ENCODE results near the gene TCF7L2.
"Not testable (repeated sequence)": the region's sequence is repeated elsewhere in the genome, so short reads cannot be mapped to it uniquely, and the experiment has no call there.

The TCF7L2 gene

GRCh38 chr10:113064039-113064438 is 114.0 kb downstream of the TCF7L2 start:
- no peak for TF ChIP-seq Cebpa-rat (IDR thresholded peaks at IDR 0.05)
- no peaks in the 10 kb centered on the region for H3K27me3 ChIP-seq
- H3K9ac ChIP-seq, result no peak overlapping the region
- H3K9me3 ChIP-seq, result no peaks in the 10 kb centered on the region
- H3K4me3 ChIP-seq, result no peak overlapping the region
- H3K4me2 ChIP-seq, result no peak overlapping the region
- no peak overlapping the region for H3K27ac ChIP-seq
- peaks cover 52% of the 10 kb centered on the region for H3K36me3 ChIP-seq
- peaks cover 28% of the 10 kb centered on the region for H3K4me1 ChIP-seq
- H4K20me1 ChIP-seq, result peaks cover 34% of the 10 kb centered on the region

DNA sequence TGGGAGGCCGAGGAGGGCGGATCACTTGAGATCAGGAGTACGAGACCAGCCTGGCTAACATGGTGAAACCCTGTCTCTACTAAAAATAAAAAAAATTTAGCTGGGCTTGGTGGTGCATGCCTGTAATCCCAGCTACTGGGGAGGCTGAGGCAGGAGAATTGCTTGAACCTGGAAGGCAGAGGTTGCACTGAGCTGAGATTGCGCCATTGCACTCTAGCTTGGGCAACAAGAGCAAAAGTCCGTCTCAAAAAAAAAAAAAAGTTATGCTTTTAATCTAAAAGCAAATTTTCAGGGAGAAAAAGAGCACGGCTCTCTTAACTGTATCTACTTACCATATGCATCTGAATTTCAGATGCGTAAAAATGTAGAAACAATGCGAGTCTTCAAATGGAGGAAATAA is 116.1 kb downstream of the TCF7L2 start:
- H3K4me3 ChIP-seq, H3K9me3 ChIP-seq, H3K4me1 ChIP-seq, H3K4me2 ChIP-seq, H3K27ac ChIP-seq, H3K9ac ChIP-seq, H3K27me3 ChIP-seq: not testable (repeated sequence)
- Histone ChIP-seq H3K36me3 (peaks cover 61% of the 10 kb centered on the region), H4K20me1 (peaks cover 28% of the 10 kb centered on the region)

GRCh38 chr10:113066561-113067312 is 116.7 kb downstream of the TCF7L2 start:
- H4K20me1 ChIP-seq, result peaks cover 31% of the 10 kb centered on the region
- no peak overlapping the region for H3K4me3 ChIP-seq
- no peak for TF ChIP-seq Cebpa-rat (IDR thresholded peaks at IDR 0.05)
- no peak overlapping the region for H3K27ac ChIP-seq
- no peak overlapping the region for H3K9ac ChIP-seq
- H3K36me3 ChIP-seq, result peaks cover 62% of the 10 kb centered on the region
- H3K4me1 ChIP-seq, result peaks cover under 1% of the 10 kb centered on the region
- H3K27me3 ChIP-seq, result no peaks in the 10 kb centered on the region
- H3K9me3 ChIP-seq, result no peaks in the 10 kb centered on the region
- H3K4me2 ChIP-seq, result no peak overlapping the region

DNA sequence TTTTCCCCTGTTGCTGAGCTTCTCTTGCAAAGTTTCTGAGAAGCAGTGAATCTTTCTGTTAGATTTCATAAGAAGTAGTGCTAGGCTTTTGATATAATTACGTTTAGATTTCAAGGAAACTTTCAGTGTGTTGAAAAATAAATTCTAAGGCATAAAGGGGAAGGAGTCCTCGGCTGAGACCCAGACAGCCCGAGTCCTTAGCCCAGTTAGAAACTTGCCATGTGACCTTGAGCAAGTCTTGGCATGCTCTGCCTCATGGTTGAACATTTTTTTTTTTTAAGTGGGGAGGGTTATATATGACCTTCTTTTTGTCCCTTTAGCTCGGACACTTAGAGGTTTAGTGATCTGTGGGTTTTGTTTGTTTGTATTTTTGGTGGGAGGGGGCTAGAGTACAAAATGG is 117.5 kb downstream of the TCF7L2 start:
- peaks cover 36% of the 10 kb centered on the region for H4K20me1 ChIP-seq
- H3K27me3 ChIP-seq, result no peaks in the 10 kb centered on the region
- peaks cover 62% of the 10 kb centered on the region for H3K36me3 ChIP-seq
- no peak overlapping the region for H3K9ac ChIP-seq
- no peak overlapping the region for H3K4me3 ChIP-seq
- TF ChIP-seq Cebpa-rat (IDR thresholded peaks at IDR 0.05), result no peak
- no peak overlapping the region for H3K27ac ChIP-seq
- H3K4me2 ChIP-seq, result no peak overlapping the region
- H3K9me3 ChIP-seq, result no peaks in the 10 kb centered on the region
- H3K4me1 ChIP-seq, result no peaks in the 10 kb centered on the region

- Histone ChIP-seq H3K27me3 (no peaks in the 10 kb centered on the region), H3K9me3 (no peaks in the 10 kb centered on the region), H3K4me1 (no peaks in the 10 kb centered on the region), H3K4me2 (no peak overlapping the region), H3K4me3 (no peak overlapping the region), H3K9ac (no peak overlapping the region), H4K20me1 (peaks cover 44% of the 10 kb centered on the region), H3K27ac (no peak overlapping the region), H3K36me3 (peaks cover 71% of the 10 kb centered on the region)
- no peak for TF ChIP-seq Cebpa-rat (IDR thresholded peaks at IDR 0.05)
These were observed 118.3 kb downstream of the TCF7L2 start for GRCh38 chr10:113068178-113068890.

- H3K4me2 ChIP-seq, result no peak overlapping the region
- no peaks in the 10 kb centered on the region for H3K4me1 ChIP-seq
- peaks cover 44% of the 10 kb centered on the region for H4K20me1 ChIP-seq
- no peak for TF ChIP-seq Cebpa-rat (IDR thresholded peaks at IDR 0.05)
- no peaks in the 10 kb centered on the region for H3K27me3 ChIP-seq
- H3K36me3 ChIP-seq, result peaks cover 66% of the 10 kb centered on the region
- H3K4me3 ChIP-seq, result no peak overlapping the region
- no peak overlapping the region for H3K9ac ChIP-seq
- no peaks in the 10 kb centered on the region for H3K9me3 ChIP-seq
- H3K27ac ChIP-seq, result no peak overlapping the region
These were observed 119.5 kb downstream of the TCF7L2 start for GRCh38 chr10:113069595-113069994.

DNA sequence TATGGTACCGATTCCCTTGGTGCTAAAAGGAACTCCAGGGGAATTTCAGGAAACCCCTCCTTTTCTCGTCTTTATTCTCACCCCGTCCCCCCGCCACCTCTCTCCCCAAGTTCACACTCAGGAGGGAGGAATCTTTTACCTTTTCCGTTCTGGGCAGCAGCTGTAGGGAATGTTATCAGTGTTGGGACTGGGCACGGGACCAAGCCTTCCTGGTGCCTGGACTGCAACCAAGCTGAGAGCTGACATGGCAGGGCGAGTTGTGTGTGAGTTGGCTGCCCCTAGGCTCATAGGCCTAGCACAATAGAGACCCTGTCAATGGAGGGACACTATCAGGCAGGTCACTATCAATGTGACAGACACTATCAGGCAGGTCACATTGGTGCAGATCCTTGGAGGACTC is 121.4 kb downstream of the TCF7L2 start:
- no peak overlapping the region for H3K27ac ChIP-seq
- H3K4me2 ChIP-seq, result no peak overlapping the region
- H3K4me1 ChIP-seq, result no peaks in the 10 kb centered on the region
- no peak for TF ChIP-seq Cebpa-rat (IDR thresholded peaks at IDR 0.05)
- no peaks in the 10 kb centered on the region for H3K27me3 ChIP-seq
- peaks cover 47% of the 10 kb centered on the region for H4K20me1 ChIP-seq
- no peak overlapping the region for H3K9ac ChIP-seq
- no peak overlapping the region for H3K4me3 ChIP-seq
- H3K9me3 ChIP-seq, result no peaks in the 10 kb centered on the region
- H3K36me3 ChIP-seq, result peaks cover 50% of the 10 kb centered on the region

DNA sequence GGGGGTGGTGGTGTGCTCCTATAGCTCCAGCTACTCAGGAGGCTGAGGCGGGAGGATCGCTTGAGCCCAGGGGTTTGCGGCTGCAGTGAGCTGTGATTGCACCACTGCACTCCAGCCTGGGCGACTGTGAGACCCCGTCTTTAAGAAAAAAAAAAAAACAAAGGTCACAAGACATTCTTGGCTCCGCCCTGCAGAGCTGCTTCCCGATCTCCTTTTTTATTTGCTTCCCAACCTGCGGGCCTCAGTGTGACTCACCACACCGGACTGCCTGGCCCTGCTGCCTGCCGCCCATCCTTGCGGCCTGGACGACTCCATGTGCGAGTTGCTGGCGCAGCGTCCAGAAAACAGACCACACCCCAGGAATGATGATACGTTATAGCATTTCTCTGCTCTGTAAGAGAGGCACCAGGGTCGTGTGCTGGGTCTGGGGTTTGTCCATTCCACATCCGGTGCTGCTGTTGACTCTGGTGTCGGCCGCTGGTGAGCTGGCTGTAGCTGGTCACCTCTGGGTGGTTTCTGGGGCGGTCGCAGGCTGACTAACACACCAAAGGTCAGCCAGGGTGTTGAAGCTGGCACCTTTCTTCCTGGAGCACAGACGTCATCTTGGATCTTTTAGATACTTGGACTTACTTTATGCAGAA is 123.6 kb downstream of the TCF7L2 start:
- no peak overlapping the region for H3K4me3 ChIP-seq
- H3K9me3 ChIP-seq, result no peaks in the 10 kb centered on the region
- no peak overlapping the region for H3K4me2 ChIP-seq
- no peak overlapping the region for H3K9ac ChIP-seq
- no peak overlapping the region for H3K27ac ChIP-seq
- H3K36me3 ChIP-seq, result peaks cover 46% of the 10 kb centered on the region
- H3K27me3 ChIP-seq, result no peaks in the 10 kb centered on the region
- no peak for TF ChIP-seq Cebpa-rat (IDR thresholded peaks at IDR 0.05)
- no peaks in the 10 kb centered on the region for H3K4me1 ChIP-seq
- peaks cover 60% of the 10 kb centered on the region for H4K20me1 ChIP-seq

DNA sequence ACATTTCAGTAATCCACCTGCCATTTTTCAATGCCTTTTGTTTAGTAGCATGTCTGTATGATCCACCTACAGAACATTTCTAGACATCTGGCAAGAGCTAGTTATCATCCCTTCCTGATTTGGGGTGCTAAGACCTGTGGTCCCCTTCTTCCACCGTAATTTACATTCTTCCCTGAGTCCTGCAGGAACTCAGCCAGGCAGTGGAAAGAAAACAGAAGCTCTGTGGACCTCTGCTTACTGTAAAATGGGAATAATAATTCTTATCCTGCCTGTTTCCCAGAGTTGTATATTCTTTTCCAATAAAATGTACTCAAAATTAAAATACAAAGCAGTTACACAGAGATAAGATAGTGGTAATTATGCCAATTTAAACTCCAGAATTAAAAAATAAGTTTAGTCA is 126.9 kb downstream of the TCF7L2 start:
- Histone ChIP-seq H3K36me3 (peaks cover 38% of the 10 kb centered on the region), H3K27me3 (no peaks in the 10 kb centered on the region), H3K4me1 (no peaks in the 10 kb centered on the region), H3K4me3 (no peak overlapping the region), H3K27ac (no peak overlapping the region), H4K20me1 (peaks cover 66% of the 10 kb centered on the region), H3K9me3 (no peaks in the 10 kb centered on the region), H3K4me2 (no peak overlapping the region), H3K9ac (no peak overlapping the region)
- no peak for TF ChIP-seq Cebpa-rat (IDR thresholded peaks at IDR 0.05)

DNA sequence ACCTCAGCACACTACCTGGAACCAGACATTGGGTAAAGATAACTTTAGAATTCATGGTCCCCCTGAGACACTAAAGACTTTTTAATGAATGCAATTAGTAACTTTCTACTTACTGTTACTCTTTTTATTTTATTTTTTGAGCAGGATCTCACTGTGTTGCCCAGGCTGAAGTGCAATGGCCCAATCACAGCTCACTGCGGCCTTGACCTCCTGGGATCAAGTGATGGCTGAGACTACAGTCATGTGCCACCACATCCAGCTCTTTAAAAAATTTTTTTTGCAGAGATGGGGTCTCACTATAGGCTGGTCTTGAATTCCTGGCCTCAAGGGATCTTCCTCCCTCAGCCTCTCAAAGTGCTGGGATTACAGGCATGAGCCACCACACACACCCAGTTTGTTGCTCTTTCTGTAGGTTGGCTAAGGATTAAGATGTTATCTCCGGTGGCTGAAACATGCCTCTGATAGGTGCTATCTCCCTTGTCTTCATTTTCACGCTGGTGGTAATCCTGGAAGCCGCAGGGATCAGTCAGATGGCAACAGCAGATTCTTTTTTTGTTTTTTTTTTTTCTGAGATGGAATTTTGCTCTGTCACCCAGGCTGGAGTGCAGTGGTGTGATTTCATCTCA is 128.3 kb downstream of the TCF7L2 start:
- no peaks in the 10 kb centered on the region for H3K27me3 ChIP-seq
- TF ChIP-seq Cebpa-rat (IDR thresholded peaks at IDR 0.05), result no peak
- no peaks in the 10 kb centered on the region for H3K9me3 ChIP-seq
- H3K36me3 ChIP-seq, result peaks cover 30% of the 10 kb centered on the region
- H3K9ac ChIP-seq, result no peak overlapping the region
- peaks cover 65% of the 10 kb centered on the region for H4K20me1 ChIP-seq
- H3K4me1 ChIP-seq, result no peaks in the 10 kb centered on the region
- no peak overlapping the region for H3K4me3 ChIP-seq
- H3K27ac ChIP-seq, result no peak overlapping the region
- H3K4me2 ChIP-seq, result no peak overlapping the region

Data from BLaER1 (cell line).